Endothelial cell of umbilical vein (primary cell): ENCODE measurements around the gene SLC43A1. TPM values are rescaled to one million over a fixed set of nuclear protein-coding genes. Genes with fewer than 3 reads are reported as not detected.

ENCODE experiments used
- Bru-seq: library from RNA; stranded (reverse); fragments of 400-500 nt; gene quantifications from one replicate; lab custom pipeline; 2021; lab: Mats Ljungman, UMichigan
- BruChase-seq, 2 experiments: library from RNA; stranded (reverse); fragments of 400-500 nt; gene quantifications; one replicate each; lab custom pipeline; 2021; lab: Mats Ljungman, UMichigan
- BruUV-seq: library from RNA; stranded (reverse); fragments of 400-500 nt; replicated peaks from 2 replicates; lab custom pipeline; 2021; lab: Mats Ljungman, UMichigan
- CTCF ChIA-PET: fragments of 300-600, 350-600 bp; sonication (Branson Sonifier 250); formaldehyde crosslinking; loops from one replicate; lab custom pipeline; 2021; ENCODE audit warnings: antibody characterized with exemption, inconsistent platforms; lab: Charles Lee
- POLR2A ChIA-PET: fragments of 300-600, 350-600 bp; sonication (Branson Sonifier 250); formaldehyde crosslinking; loops from one replicate; lab custom pipeline; 2021; ENCODE audit warnings: antibody characterized with exemption, inconsistent platforms; lab: Charles Lee
- DNase-seq: peaks from one replicate; pipeline ENCODE4 v3.0.0-alpha.2; 2011; ENCODE audit warnings: low read depth, low spot score
- FAIRE-seq: peaks from 2 replicates; lab custom pipeline; 2011; peaks lifted over from hg19 to GRCh38; lab: Jason Lieb, UNC
- H2AFZ ChIP-seq: 2 replicates; pipeline ENCODE4 v1.6.0; 2012; ENCODE audit warnings: low read depth, low read length, control low read depth, inconsistent platforms
- H3K27ac ChIP-seq: 2 replicates; pipeline ENCODE4 v1.5.1; 2011; ENCODE audit warnings: low read depth, mild to moderate bottlenecking, control low read depth, low read length, moderate library complexity; ENCODE audit not compliant: insufficient read depth
- H3K27me3 ChIP-seq, 2 experiments: 2 replicates each; pipeline versions ENCODE4 v1.6.0 to v1.6.1; 2011; ENCODE audit warnings: low read length in 2 of 2, mixed read lengths in 1 of 2; ENCODE audit not compliant: control insufficient read depth in 2 of 2, insufficient read depth in 2 of 2
- H3K36me3 ChIP-seq, 2 experiments: 2 replicates in 1 of 2; 3 replicates in 1 of 2; pipeline ENCODE4 v1.5.1; 2011; ENCODE audit warnings: low read length in 2 of 2, mild to moderate bottlenecking in 1 of 2, moderate library complexity in 1 of 2; ENCODE audit not compliant: control insufficient read depth in 2 of 2, insufficient read depth in 2 of 2; ENCODE audit errors: extremely low read depth in 1 of 2
- H3K4me1 ChIP-seq: 3 replicates; pipeline ENCODE4 v1.5.1; 2011; ENCODE audit warnings: mild to moderate bottlenecking, low read length; ENCODE audit not compliant: control insufficient read depth, insufficient read depth; ENCODE audit errors: extremely low read depth
- H3K4me2 ChIP-seq: 2 replicates; pipeline ENCODE4 v1.6.1; 2011; ENCODE audit warnings: low read length, control low read depth, mixed read lengths; ENCODE audit not compliant: insufficient read depth
- H3K4me3 ChIP-seq, 3 experiments: fragments of 200-600 bp in 1 of 3; sonication (generic), shearing (Covaris generic) in 1 of 3; replicated peaks in 1 of 3; 2 replicates each; pipeline ENCODE4 v1.5.1; 2011 to 2016; ENCODE audit warnings: control low read depth in 3 of 3, low read length in 3 of 3, mild to moderate bottlenecking in 2 of 3, inconsistent platforms in 1 of 3, low read depth in 1 of 3, moderate library complexity in 1 of 3; ENCODE audit not compliant: insufficient read depth in 1 of 3
- H3K79me2 ChIP-seq: 2 replicates; pipeline ENCODE4 v1.6.0; 2012; ENCODE audit warnings: low read length, inconsistent platforms; ENCODE audit not compliant: control insufficient read depth, insufficient read depth
- H3K9ac ChIP-seq: replicated peaks from 2 replicates; pipeline ENCODE3; 2011; ENCODE audit warnings: low read length, control low read depth; ENCODE audit not compliant: insufficient read depth; ENCODE audit errors: extremely low read depth
- H3K9me1 ChIP-seq: replicated peaks from 3 replicates; pipeline ENCODE4 v1.6.0; 2011; ENCODE audit warnings: mild to moderate bottlenecking, low read length; ENCODE audit not compliant: control insufficient read depth, insufficient read depth; ENCODE audit errors: extremely low read depth
- H3K9me3 ChIP-seq: replicated peaks from 2 replicates; pipeline ENCODE4 v1.5.1; 2012; ENCODE audit warnings: low read length, inconsistent platforms; ENCODE audit not compliant: control insufficient read depth, insufficient read depth
- H4K20me1 ChIP-seq: replicated peaks from 2 replicates; pipeline ENCODE3; 2011; ENCODE audit warnings: mild to moderate bottlenecking, low read length; ENCODE audit not compliant: control insufficient read depth, insufficient read depth; ENCODE audit errors: extremely low read depth
- EZH2 ChIP-seq: IDR thresholded peaks from 2 replicates; pipeline ENCODE4 v1.6.1; 2012; ENCODE audit warnings: borderline replicate concordance, low read depth, mild to moderate bottlenecking, moderate library complexity, low read length, inconsistent platforms; ENCODE audit not compliant: severe bottlenecking
- FOS ChIP-seq: IDR thresholded peaks from 2 replicates; pipeline ENCODE4 v1.6.1; 2011; ENCODE audit warnings: mild to moderate bottlenecking, low read length, moderate library complexity, borderline replicate concordance; ENCODE audit not compliant: insufficient read depth
- POLR2A ChIP-seq: IDR thresholded peaks from 2 replicates; pipeline ENCODE4 v1.6.1; 2012; ENCODE audit warnings: low read depth, mild to moderate bottlenecking, control low read depth, low read length
- dilution Hi-C: fragments of 300-500 bp; cut with MboI; formaldehyde crosslinking; loops from one replicate; pipeline ENCODE4 v1.15.0; 2019; ENCODE audit warnings: low sequenced_read_pairs; ENCODE audit not compliant: extremely low pct_ligation_motif_present
- intact Hi-C: fragments of 100-400 bp; cut with micrococcal nuclease; formaldehyde crosslinking; loops from one replicate; pipeline ENCODE4 v1.10.0; 2022
- long read RNA-seq: library from polyadenylated mRNA; stranded (forward); transcript quantifications from one replicate; pipeline ENCODE4 v2.0.0, GENCODE V29; 2021
- polyA minus RNA-seq, 3 experiments: library from RNA; depleted of rRNA, polyadenylated mRNA; stranded (reverse); fragments of >200 nt; gene quantifications; 1 replicate in 1 of 3; 2 replicates in 2 of 3; pipeline ENCODE4 v1.2.3, GENCODE V29; 2011
- polyA plus RNA-seq, 4 experiments: library from polyadenylated mRNA; depleted of rRNA in 3 of 4; stranded (reverse) in 3 of 4; unstranded in 1 of 4; fragments of >200 nt; gene quantifications; 2 replicates each; pipeline versions ENCODE4 v1.2.1 to v1.2.3, GENCODE V29; 2011 to 2012; ENCODE audit warnings: missing spikeins in 1 of 4
- total RNA-seq: library from RNA; stranded (reverse); gene quantifications from 2 replicates; pipeline ENCODE4 v1.2.3, GENCODE V29; 2021
- TF ChIP-seq, protein P1 (sequence below): IDR thresholded peaks from 2 replicates; pipeline ENCODE4 v1.6.1; 2011; ENCODE audit not compliant: insufficient read depth, insufficient read length

The SLC43A1 gene
- total RNA-seq, result 11.3 and 13.7 TPM in 2 replicates
- 19.5 and 22.7 TPM in 2 replicates for polyA plus RNA-seq
- 12.6 and 12.9 TPM in 2 replicates for polyA plus RNA-seq (2011; cell fraction: cytosol; rRNA removed)
- polyA plus RNA-seq (2011; cell fraction: nucleus; rRNA removed), result 30.0 and 33.0 TPM in 2 replicates
- polyA plus RNA-seq (2012), result 8.6 and 11.4 TPM in 2 replicates
- 23.6 and 25.1 TPM in 2 replicates for polyA minus RNA-seq
- 2.3 TPM for polyA minus RNA-seq (2011; cell fraction: cytosol; rRNA and poly(A)+ RNA removed)
- 16.7 and 21.5 TPM in 2 replicates for polyA minus RNA-seq (2011; cell fraction: nucleus; rRNA and poly(A)+ RNA removed)
- Bru-seq, nascent RNA, result percentile 54 among the genes with signal in this experiment
- percentile 50 among the genes with signal in this experiment for BruChase-seq, experiment 1, labeled RNA remaining after a 6-hour chase
- BruChase-seq, experiment 2, labeled RNA remaining after a 2-hour chase, result percentile 57 among the genes with signal in this experiment
- long read RNA-seq, transcript SLC43A1-201 (15 exons, 2,598 nt), result major isoform, 16 of 39 reads
- long read RNA-seq, transcript SLC43A1-204 (15 exons, 2,358 nt), result minor isoform, 6 of 39 reads
- long read RNA-seq, partial matches to known transcripts, result 4 of 39 reads
- long read RNA-seq, other reads (novel, unspliced or antisense), result 13 of 39 reads

DNA sequence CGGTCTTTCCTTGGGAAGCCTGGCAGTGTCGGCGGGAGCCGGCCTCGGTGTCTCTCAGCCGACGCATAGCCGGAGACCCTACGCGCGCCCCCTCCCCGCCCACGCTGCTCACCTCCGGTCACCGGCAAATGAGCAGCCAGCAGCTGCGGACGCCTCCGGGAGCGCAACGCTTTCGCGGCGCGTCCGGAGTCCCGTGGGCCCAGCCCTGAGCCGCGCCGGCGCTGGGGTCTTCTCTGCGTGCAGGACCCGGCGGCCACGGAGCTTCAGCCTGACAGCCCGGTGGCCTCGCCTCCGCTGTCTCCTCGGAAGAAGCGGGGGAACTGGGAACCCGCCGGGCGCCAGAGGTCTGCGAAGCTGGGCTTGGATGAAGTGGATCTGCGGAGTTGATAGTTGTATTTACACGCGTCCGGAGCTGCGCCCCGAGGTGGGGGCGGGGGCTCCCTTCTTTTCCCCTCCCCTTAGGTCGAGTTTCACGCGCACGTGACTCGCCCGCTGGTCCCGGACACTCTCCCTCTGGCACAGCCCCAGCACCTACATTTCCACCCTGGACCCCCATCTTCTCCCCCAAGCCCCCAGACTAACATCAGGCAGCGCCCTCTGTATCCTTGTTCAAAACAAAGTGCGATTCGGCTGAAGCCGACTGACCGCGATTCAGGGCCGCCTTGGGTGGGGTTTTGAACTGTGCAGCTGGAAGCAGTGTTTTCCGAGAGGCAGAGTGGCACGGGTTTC is at the start of gene SLC43A1:
SLC43A1 (minus strand) TSS at position 371 of the 729 bp plus-strand sequence. CDS start 1,591 bp downstream, outside the sequence.
- H3K4me3 ChIP-seq, result peak within 1 kb of the TSS; percentile 64 to 79 (median 68)
- H3K36me3 ChIP-seq, result no peaks in the 10 kb centered on the region
- no peaks in the 10 kb centered on the region for H4K20me1 ChIP-seq
- no peak within 1 kb of the TSS for H3K27ac ChIP-seq
- FAIRE-seq, result peak; percentile 85
- peaks cover 9% of the 10 kb centered on the region for H3K4me1 ChIP-seq
- no TSS peak for BruUV-seq
- H3K9me3 ChIP-seq, result no peaks in the 10 kb centered on the region
- peak; percentile 69 for DNase-seq
- H3K9ac ChIP-seq, result peak within 1 kb of the TSS; percentile 62
- intact Hi-C loops (loop anchor here (1.0 kb wide), 2 partner anchors 12 to 16 kb away; no protein-coding TSS in a partner anchor), dilution Hi-C loops (no loop called here)
- H3K9me1 ChIP-seq, result no peaks in the 10 kb centered on the region
- ChIA-PET POLR2A (no interaction called here), CTCF (interaction anchor here (0.9 to 9.0 kb wide), 8 partner anchors 11 to 129 kb away, joined by 3 to 166 read pairs (median 10); partner anchors contain the start of genes RTN4RL2 and TIMM10)
- peak within 1 kb of the TSS; percentile 88 for H3K4me2 ChIP-seq
- H2AFZ ChIP-seq, result peak within 1 kb of the TSS; percentile 94
- no peak for TF ChIP-seq EZH2
- TF ChIP-seq POLR2A, result peak; percentile 25
- TF ChIP-seq, protein P1, sequence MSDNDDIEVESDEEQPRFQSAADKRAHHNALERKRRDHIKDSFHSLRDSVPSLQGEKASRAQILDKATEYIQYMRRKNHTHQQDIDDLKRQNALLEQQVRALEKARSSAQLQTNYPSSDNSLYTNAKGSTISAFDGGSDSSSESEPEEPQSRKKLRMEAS, result peak; percentile 77
- TF ChIP-seq FOS, result no peak
- H3K27me3 ChIP-seq, result no peaks in the 10 kb centered on the region
- H3K79me2 ChIP-seq, result no peaks in the 10 kb centered on the region
